GM04503 (cell line): ENCODE data around the gene GFM1.

Experiments used
- DNase-seq: peaks from one replicate; pipeline ENCODE4 v3.0.0-alpha.2; 2012; ENCODE audit warnings: low read depth

The GFM1 gene

DNA sequence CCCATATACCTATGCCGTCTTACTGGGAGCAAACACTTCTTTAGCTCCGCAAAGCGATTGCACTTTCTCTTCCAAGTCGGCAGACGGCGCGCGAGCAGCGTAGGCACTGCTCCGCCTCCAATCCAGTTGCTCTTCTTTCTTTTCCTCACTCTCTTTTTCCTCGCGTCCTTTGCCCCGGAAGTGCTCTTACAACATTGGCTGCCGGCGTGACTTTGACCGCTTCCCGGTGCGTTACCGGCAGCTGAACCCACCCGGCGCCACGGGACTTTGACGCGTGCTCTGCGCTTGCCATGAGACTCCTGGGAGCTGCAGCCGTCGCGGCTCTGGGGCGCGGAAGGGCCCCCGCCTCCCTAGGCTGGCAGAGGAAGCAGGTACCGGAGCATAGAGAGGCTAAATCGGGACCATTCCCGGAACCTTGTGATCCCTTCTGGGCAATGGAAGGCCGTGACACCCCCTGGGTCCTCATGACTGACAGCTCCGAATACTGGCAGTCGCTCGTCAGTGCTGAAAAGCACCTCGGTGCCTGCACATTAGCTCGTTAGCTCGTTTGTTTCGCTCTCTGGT is at the start of gene GFM1:
GFM1 (plus strand) TSS at position 183 of the 564 bp plus-strand sequence; CDS start at position 291, 108 bp downstream.
- DNase-seq, result peak; percentile 69

DNA sequence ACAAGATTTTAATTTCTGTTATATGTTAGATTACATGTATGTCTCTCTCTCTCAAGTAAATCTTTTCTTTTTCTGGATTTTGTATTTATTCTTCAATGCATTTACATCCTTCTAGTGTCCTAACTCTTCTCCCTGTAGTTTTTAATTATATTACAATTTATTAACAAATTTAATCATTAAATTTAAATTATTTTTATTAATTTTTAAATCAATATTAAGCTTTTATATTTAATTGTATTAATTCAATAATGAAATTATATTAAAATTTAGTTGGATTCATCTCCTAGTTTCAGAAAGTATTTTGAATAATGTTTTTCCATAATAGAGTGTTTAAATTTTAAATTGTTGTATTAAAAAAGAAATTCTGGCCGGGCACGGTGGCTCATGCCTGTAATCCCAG is 43.5 kb upstream of the GFM1 start:
- no peak for DNase-seq

DNA sequence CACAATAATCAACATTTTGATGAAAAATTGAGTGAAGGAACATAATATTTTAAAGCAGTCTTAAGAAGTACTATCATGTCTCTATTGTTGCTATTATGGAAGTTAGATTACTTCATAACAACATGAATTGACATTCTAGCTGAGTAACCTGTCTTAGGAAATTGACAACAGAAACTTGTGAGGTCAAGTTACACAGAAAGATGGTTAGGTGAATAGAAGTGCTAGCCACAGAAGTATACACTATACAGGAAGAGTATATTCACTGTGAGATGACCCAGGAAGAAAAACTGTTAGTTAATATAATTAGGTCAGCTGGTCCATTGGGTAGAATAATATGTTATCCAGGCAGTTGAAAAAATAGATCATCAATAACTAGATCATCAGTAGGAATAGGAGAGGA is 42.1 kb upstream of the GFM1 start:
- DNase-seq, result no peak

DNA sequence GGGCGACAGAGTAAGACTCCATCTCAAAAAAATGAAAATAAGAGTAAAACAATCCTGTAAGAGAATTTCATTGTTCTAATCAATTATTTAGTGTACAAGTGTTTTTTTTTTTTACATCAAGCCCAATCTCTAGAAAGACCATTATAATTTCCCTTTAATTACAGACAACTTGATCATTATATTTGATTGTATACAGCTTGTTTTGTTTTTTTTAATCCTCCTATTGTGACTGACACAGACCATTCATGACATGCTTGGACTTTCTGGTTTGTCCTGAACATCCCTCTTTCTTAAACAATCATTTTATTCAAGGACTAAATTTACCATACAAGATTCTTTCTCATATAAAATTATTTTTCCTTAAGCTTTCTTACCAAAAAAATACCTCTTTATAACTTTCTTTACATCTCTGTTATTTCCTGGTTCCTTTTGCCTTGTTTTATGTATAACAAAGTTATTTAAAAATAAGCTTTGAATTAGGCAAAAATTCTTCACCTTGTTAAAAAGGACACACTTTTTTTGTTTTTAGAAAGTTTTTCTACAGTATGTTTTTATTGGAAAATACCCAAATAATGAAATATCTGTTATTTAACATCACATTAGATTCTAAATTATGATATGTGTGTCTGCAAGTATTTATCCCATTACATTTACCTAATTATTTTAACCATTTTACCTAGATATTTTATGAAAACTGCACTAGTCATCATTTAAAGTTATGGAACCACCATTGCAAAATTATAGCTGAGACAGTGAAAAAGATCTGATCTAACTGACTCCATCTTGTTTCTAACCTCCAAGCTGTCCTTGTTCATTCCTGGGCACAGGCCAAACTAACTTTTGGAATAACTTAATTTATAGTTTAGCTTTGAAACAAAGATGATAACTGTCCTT is 26.1 kb upstream of the GFM1 start:
- DNase-seq, result no peak

DNA sequence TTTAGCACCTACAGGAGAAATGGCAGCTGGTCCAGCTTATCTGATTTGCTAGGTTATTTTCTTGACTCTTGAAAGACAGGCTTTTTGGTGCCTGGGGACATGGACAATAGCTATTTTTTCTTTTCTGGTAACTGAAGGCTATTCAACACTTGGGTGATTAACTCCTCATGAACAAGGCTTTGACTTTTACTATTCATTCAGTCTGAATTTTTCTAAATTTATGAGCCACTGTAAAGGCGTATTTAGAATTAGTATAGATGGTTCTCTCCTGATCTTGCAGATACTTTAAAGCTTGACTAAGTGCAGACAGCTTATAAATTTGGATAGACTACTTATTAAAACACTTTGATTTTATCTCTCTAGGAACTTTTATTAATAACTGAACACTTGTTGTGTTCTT is 18.4 kb upstream of the GFM1 start:
- DNase-seq, result no peak

DNA sequence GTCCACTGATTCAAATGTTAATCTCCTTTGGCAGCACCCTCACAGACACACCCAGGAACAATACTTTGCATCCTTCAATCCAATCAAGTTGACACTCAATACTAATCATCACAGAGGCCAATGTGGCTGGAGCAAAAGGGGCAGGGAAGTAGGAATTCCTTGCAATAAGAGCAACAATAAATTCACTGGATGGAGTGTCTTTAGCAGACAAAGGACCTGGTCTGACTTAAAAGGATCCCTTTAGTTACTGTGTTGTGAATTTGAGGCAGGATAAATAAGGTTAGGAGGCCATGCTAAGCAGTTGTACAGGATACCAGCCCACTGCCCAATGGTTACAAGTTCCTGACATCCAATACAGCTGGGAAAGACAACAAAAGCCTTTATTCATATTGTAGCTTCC is 12.3 kb upstream of the GFM1 start:
- DNase-seq, result no peak

DNA sequence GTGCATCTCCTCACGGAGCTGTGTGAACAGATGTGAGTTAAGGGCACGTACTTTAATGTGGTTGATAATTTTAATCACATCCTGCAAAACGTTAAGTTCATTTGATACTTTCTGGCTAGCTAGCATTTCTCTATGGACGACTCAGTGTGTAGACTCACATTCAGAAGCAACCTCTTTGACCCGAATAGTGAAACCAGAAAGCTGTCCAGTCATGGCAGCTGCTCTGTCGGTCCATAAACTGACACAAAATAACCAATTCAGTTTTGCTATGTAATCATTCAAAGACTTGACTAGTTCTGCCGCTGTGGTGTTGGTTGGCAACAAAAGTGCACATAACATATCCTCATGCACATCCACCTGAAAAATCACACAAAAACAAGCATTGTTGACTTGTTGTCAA is 3.7 kb upstream of the GFM1 start:
- no peak for DNase-seq

DNA sequence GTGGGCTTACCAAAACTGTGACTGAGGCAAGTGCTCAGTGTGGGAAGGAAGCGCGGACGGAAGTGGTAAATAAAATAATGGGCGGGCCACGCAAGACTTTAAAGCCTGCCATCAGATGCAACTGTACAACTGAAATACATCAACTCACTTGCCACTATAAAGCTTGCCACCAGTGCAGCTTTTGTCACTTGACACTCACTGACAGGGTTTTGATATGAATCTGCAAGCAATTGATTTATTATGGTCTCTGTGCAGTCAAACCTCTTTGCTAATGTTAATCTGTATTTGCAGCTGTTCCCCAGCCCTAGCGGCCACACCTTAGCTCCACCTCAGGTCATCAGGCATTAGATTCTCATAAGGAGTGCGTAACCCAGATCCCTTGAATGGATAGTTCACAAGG is 2.3 kb upstream of the GFM1 start:
- no peak for DNase-seq

DNA sequence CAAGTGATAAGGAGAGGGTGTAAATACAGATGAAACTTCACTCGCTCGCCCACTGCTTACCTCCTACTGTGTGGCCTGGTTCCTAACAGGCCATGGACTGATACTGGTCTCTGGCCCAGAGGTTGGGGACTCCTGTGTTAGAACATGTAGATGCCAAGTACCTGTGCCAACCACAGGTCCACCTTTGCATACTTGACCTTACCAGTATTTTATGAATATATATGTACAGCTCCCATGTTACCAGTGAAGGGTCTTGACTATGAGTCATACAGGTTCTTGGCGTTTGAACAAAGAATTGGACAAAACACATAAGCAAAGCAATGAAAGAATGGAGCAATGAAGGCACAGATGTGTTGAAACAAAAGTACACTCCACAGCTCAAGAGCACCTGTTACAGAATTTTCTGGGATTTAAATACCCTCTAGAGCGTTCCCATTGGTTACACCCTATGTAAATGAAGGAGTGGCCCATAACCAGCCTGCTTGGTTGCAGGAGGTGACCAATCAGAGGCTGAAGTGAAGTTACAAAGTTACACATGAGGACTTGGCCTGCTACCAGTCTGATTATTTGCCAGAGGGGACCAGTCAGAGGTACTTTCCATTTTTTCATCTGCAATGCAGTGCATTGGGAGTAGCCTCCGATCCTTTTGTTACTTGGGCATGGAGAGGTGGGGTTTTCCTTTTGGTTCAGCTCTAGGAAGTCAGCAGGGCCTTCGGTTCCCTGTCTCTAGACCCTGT is 1.7 kb upstream of the GFM1 start:
- no peak for DNase-seq

DNA sequence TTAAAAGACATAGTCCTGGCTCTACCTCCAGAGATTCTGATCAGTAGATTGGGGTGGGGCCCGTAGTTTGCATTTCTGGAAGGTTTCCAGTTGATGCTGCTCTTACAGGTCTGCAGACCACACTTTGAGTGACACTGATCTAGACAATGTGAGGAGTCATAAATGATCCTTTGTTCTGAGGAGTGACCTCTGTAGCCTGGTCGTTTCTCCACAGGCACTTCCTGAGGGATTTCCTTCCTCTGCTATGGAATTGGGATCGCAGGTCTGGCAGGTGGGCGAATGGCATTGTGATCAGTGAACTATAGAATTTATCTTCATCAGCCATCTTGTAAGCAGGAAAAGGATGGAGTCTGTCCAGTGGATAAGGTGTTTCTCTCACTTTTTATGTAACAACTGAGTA is 5.5 kb downstream of the GFM1 start:
- DNase-seq, result no peak

DNA sequence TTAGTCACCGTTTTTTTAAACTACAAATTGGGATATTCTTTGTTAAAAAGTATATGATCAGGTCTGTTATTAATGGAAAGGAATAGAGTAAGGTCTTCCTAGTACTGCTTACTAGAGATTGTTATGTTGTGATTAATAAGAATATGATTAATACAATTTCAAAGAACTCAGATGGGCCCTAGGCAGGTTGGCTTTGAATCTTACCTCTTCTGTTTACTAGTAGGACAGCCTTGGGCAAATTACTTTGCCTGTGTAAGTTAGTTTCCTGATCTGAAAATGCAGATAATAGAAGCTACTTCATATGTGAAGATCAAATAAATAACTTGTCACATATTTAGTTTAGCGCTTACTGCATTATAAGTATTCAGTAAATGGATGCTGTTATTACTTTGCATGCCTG is 6.9 kb downstream of the GFM1 start:
- no peak for DNase-seq

DNA sequence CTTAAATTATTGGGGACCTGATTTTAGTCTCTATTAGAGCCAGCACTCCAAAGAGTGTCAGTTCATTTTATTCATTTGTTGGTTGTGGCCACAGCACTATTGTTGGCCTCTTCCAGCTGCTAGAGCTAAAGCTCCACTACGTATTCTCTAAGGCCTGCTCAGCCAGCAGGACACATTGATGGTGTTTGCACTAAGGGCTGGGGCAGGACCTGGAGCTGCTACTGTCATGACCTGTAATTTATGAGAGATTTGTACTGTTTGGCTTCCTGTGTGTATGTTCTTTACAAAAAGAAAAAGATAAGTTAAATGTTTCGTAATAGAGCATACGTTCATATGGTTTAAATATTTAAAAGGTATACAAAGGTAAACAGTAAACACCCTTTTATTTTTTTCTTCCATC is 8.1 kb downstream of the GFM1 start:
- DNase-seq, result no peak

DNA sequence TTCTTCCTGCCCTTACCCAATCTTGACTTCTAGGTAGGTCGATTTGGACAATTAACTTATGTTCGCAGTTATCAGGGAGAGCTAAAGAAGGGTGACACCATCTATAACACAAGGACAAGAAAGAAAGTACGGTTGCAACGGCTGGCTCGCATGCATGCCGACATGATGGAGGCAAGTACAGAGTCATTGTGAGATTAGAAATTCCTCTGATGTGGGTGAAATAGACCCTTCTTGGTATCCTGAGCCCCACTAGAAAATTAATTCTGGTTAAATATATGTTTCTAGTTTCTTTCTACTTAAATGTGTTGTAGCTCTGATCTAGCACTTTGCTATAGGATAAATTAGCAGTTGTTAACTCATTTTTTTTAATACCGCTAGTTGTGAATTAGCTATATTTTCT is 14.6 kb downstream of the GFM1 start:
- no peak for DNase-seq

DNA sequence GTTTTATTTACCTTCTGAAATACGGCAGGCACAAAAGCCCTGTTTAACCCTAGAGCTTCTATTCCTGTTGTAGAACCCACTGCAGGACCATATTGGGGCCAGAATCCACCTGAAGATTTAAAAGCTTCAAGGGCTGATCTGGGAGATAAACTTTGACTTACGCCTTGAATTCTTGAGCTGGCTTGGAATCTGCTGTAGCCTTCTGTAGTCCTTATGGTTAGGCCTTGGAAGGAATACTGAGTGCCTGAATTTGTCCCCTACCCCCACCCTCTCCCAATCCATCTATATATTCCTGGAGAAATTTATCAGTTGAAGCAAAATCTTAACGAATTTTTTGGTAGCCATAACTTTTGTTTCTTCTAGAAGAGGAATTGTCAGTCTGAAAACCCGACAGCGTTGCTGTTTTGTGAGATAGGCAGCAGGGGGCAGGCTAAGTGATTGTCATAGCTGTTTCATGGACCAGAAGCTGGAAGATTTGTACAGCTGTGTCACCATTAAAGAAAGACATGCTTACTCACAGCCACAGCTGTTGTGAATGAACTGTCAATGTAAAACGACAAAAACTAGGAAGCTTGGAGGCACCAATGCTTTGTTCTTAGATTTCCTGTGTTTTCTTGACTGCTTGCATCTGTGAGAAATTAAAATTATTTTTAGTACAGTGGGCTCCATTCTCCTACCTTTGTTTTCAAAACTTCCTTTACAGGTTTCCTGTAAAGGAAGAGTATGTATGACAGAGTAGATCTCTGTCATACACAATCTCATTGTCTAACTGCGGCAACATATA is 15.3 kb downstream of the GFM1 start:
- DNase-seq, result peak; percentile 39

DNA sequence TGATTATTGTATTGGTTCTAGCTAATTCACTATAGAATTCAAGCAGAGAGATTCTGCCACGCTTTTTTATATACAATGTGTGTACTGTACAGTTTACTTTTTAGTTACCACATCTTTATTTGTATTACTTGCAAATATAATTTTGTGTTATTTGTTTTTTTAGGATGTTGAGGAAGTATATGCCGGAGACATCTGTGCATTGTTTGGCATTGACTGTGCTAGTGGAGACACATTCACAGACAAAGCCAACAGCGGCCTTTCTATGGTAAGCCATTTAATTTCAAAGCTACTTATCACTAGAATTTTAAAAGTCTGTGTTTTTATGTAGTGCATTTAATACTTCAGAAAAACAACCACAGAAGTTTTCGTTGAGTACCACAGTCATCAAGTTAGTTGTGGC is 16.4 kb downstream of the GFM1 start:
- no peak for DNase-seq

DNA sequence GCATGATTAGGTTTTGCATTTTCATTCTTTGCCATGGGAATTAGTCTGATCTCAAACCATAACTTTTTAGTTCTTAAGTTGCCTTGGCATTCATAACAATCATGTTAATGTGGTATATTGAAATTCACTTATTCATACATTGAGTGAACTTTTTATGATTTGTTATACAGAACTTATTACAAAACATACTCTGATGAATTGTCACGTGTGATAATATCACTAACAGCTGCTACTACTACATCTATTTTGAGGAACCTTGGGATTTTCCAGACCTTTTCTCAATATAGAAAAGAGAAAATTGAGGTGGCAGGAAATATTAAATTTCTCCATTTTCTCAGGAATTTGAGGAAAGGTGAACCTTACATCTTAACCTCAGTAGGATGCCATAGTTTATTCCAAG is 18.9 kb downstream of the GFM1 start:
- no peak for DNase-seq

DNA sequence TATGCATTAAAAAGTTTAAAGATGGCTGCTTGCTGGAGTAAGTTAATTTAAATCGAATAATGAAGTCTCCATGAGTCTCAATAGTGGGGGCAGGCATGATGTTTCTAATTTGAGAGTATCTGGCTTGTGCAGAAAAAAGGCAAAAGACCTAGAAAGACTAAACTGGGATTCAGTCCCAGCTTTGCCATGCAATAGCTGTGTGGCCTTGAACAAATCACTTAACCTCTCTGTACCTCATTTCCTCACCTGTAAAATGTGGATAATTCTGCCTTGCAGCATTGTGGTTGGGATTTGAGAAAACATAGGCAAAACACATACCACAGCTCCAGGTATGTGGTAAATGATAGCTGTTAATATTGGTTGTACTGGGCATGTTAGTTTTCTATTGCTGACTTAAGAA is 19.5 kb downstream of the GFM1 start:
- no peak for DNase-seq

DNA sequence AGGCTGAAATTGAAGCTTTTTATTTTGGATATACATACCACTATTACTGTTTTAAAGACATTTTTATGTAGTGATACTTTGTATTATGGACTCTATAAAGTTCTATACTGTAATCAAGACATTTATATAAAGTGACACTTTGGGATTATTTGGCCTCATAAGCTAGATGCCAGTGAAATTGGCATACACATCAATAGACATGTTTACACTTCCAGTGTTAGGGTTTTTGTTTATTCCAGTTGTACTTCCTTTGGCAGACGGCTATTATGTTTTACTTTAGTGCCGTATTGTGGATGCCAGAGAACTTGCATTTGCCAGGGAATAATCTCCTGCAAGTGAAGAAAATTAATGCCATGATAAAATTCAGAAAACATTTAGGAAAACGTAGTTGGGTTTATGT is 22.1 kb downstream of the GFM1 start:
- DNase-seq, result no peak

DNA sequence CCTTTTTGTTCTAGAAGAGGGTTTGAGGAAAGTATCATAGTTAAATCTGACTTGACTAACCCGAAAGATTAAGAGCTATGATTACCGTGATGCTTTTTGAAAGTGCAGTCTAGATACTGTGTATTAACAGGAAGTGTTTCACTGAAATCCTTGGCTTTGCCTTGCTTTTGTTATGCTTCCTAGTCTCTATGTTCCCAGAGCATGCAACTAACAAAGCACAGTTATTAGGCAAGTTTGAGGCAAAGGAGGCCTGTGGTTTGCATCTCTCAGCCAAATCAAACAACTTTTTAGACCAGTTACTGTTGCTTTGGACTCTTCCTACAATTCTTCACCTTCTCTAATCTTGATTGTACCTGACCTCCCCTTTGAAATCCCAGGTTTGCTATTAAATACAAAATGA is 24.2 kb downstream of the GFM1 start:
- DNase-seq, result no peak

DNA sequence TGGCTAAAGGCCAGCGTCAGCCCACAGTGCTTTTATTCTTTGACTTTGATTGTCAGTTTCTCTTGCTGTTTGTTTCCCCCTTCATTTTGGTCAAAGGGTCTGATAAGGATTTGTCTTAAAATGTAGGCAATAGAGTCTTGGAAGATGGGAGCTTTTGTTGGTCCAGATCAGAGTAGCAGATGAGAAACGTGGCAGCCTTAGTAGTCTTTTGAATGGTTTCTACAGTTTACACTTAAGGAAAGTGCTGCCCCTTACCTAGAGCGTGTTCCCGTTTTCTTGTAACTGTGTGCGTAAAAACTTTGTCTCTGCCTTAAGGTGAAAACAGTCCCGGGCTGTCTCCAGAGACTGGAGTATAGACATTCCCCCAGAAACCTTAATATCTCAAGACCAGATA is 27.5 kb downstream of the GFM1 start:
- DNase-seq, result no peak

DNA sequence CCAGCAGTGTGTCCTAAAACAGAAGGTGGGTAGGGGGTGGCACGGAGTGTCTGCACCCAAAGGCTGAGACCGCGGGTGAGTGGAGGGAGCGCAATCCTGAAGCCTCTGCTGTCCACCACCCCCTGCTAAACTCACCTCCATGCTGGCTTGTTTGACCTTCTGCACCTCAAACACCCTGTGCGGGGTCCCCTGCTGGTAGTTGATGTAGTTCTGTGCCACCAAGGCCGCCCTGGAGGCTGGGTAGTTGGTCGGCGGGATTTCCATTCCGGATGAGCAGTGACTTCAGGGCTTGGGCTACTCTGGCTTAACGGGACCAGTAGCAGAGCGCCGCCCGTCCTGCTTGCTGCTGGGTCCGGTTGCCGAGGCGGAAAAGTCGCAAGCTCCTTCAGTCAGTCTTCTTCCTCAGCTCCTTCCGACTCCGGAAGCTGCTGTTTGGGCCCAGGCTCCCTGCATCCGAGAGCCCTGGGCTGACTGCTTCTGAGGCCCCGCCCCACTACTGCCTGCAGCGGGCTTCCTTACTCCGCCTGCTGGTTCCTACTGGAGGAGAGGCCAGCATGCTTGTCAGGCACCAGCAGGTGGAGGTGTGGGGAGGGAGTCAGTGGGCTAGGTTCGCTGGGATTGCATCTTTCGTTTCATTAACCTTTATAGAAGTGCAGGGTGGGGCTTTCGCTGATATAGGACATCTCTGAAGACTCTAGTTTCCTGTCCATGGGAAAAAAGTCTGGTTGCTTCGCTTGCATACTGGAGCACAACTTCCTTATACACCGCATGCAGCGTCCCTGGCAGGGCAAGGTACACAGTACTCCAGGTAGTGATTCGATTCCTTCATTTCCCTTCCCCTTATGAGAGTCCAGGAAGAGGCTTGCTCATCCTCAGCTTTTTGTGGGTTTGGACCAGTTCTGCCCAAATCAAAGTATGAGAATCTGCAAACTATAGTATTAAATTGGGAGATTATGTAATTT is 28.2 kb downstream of the GFM1 start, which contains the start of gene LXN:
LXN (minus strand) TSS at position 434 of the 962 bp plus-strand sequence; CDS start at position 264, 170 bp downstream.
- DNase-seq, result no peak
